ENCODE measurements around the gene PNPT1. TPM values are rescaled to one million over a fixed set of nuclear protein-coding genes. Genes with fewer than 3 reads are reported as not detected.

The PNPT1 gene
- total RNA-seq, 1 donor from 2014 or later: 27.4 TPM

DNA sequence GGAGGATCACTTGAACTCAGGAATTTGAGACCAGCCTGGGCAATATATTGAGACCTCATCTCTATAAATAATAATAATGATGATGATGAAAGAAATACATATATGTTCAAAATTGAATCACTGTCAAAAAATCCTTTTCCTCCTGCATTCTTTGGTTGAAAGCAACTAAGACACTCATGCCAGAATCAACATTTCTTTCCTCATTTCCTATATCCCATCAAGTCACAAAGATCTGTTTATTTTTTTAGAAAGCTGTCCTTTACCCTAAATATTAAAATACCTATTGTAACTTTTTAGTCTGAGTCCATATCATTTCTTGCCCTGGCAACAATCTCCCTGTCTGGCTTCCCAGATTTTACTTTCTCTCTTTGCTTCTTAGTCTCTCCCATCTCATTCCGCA lies 44.4 kb downstream of the PNPT1 start:
- intact Hi-C loops (cut with micrococcal nuclease): no loop called here
- H3K9me3 ChIP-seq (replicated peaks): no peaks in the 10 kb centered on the region
- H3K4me1 ChIP-seq: no peaks in the 10 kb centered on the region
- no peak overlapping the region for H3K27ac ChIP-seq (replicated peaks)
- no peak overlapping the region for H3K4me3 ChIP-seq
- peaks cover 49% of the 10 kb centered on the region for H3K36me3 ChIP-seq
- H3K27me3 ChIP-seq (ENCODE audit: low read depth): no peaks in the 10 kb centered on the region
- TF ChIP-seq, protein P1, sequence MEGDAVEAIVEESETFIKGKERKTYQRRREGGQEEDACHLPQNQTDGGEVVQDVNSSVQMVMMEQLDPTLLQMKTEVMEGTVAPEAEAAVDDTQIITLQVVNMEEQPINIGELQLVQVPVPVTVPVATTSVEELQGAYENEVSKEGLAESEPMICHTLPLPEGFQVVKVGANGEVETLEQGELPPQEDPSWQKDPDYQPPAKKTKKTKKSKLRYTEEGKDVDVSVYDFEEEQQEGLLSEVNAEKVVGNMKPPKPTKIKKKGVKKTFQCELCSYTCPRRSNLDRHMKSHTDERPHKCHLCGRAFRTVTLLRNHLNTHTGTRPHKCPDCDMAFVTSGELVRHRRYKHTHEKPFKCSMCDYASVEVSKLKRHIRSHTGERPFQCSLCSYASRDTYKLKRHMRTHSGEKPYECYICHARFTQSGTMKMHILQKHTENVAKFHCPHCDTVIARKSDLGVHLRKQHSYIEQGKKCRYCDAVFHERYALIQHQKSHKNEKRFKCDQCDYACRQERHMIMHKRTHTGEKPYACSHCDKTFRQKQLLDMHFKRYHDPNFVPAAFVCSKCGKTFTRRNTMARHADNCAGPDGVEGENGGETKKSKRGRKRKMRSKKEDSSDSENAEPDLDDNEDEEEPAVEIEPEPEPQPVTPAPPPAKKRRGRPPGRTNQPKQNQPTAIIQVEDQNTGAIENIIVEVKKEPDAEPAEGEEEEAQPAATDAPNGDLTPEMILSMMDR (IDR thresholded peaks at IDR 0.05; ENCODE audit: borderline replicate concordance): no peak
- DNase-seq: no peak

DNA sequence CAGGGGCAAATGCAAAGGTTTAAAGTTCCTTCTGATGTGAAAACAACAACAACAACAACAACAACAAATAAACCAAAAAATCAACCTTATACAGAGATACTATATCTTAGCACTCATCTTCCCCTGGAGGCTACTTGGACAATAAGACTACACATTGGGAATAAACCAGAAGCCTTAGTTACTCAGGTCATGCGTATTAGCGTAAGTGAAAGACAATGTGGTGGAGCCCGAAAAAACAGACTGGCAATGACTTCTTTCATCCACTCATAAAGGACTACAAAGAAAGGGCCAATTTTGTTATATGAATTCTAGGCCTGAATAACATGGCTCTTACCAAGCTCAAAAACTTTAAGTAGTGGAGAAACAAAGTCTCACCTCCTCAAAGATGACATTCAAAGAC lies 56.8 kb downstream of the PNPT1 start:
- Histone ChIP-seq H3K9me3 (replicated peaks) (no peaks in the 10 kb centered on the region), H3K27ac (replicated peaks) (no peak overlapping the region), H3K36me3 (peaks cover 96% of the 10 kb centered on the region), H3K4me3 (no peak overlapping the region), H3K4me1 (no peaks in the 10 kb centered on the region), H3K27me3 (ENCODE audit: low read depth) (no peaks in the 10 kb centered on the region)
- TF ChIP-seq, protein P1 (IDR thresholded peaks at IDR 0.05; ENCODE audit: borderline replicate concordance): no peak
- intact Hi-C loops (cut with micrococcal nuclease): no loop called here
- no peak for DNase-seq

DNA sequence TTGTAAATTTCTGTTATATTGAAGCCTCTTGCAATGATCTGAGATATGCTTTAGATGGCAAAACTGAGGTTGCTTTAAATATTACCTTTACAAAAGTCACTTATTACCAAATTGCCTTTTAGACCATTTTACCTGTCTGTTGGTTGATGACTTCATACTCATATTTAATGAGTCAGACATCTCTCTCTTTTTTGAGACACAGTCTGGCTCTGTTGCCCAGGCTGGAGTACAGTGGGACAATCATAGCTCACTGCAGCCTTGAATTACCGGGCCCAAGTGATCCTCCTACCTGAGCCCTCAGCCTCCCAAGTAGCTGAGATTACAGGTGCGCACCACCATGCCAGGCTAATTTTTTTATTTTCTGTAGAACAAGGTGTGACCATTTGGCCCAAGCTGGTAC lies 64.7 kb downstream of the PNPT1 start:
- TF ChIP-seq, protein P1 (IDR thresholded peaks at IDR 0.05; ENCODE audit: borderline replicate concordance): no peak
- no peak for DNase-seq
- H3K4me1 ChIP-seq: peaks cover 2% of the 10 kb centered on the region
- H3K36me3 ChIP-seq: peaks cover 18% of the 10 kb centered on the region
- H3K27ac ChIP-seq (replicated peaks): no peak overlapping the region
- H3K4me3 ChIP-seq: no peak overlapping the region
- no peaks in the 10 kb centered on the region for H3K9me3 ChIP-seq (replicated peaks)
- H3K27me3 ChIP-seq (ENCODE audit: low read depth): no peaks in the 10 kb centered on the region
- intact Hi-C loops (cut with micrococcal nuclease): no loop called here

DNA sequence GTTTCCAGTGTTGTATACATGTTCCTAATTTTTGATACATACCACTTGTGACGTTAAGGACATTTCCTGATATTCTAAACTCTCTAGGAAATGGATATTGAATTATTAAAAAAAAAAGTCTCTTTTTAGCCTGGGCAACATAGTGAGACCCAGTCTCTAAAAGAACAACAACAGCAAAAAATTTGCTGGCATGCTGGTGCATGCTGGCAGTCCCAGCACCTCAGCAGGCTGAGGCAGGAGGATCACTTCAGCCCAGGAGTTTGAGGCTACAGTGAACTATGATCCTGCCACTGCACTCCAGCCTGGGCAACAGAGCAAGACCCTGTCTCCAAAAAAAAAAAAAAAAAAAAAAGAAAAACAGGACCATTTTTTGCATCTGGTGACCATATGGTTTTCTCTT lies 65.7 kb downstream of the PNPT1 start:
- Histone ChIP-seq H3K27ac (replicated peaks) (no peak overlapping the region), H3K9me3 (replicated peaks) (no peaks in the 10 kb centered on the region), H3K4me3 (no peak overlapping the region), H3K4me1 (peaks cover 10% of the 10 kb centered on the region), H3K36me3 (peaks cover 9% of the 10 kb centered on the region), H3K27me3 (ENCODE audit: low read depth) (no peaks in the 10 kb centered on the region)
- intact Hi-C loops (cut with micrococcal nuclease): no loop called here
- no peak for DNase-seq
- TF ChIP-seq, protein P1 (IDR thresholded peaks at IDR 0.05; ENCODE audit: borderline replicate concordance): no peak

DNA sequence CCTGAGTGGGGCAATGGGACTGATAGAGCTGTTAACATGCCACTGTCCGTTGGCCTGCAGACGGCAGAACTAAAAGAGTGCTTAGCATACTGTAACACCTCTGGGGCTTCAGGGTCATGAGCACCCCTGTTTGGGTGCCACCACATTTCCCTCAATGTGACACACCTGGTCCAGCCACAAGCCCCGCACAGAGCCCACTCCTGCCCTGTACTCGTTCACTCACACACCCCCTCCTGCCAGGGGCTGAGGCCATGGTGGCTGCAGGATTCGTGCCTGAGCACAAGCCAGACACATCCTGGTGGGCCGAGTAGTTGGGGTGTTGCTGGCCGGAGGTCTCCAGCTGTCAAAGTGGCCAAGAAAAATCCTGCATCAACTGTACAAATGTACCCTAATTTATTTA lies 71.8 kb downstream of the PNPT1 start:
- intact Hi-C loops (cut with micrococcal nuclease): no loop called here
- H3K9me3 ChIP-seq (replicated peaks): no peaks in the 10 kb centered on the region
- H3K4me3 ChIP-seq: no peak overlapping the region
- H3K27ac ChIP-seq (replicated peaks): no peak overlapping the region
- TF ChIP-seq, protein P1 (IDR thresholded peaks at IDR 0.05; ENCODE audit: borderline replicate concordance): no peak
- no peak for DNase-seq
- H3K27me3 ChIP-seq (ENCODE audit: low read depth): no peaks in the 10 kb centered on the region
- peaks cover 66% of the 10 kb centered on the region for H3K4me1 ChIP-seq
- H3K36me3 ChIP-seq: peaks cover 6% of the 10 kb centered on the region

Measured in left ventricle myocardium inferior (tissue), 1 donor.